NCI-H2171 treated with DMSO at 0.1 percent for 48 hours (cell line): ENCODE measurements around the gene MET.
"Not testable (repeated sequence)": the region's sequence is repeated elsewhere in the genome, so short reads cannot be mapped to it uniquely, and the experiment has no call there.

ENCODE experiments used
- DNase-seq: peaks from one replicate; lab custom pipeline; 2025; lab: John Stamatoyannopoulos, UW

The MET gene

GRCh38 chr7:116727432-116728009 lies 55.5 kb downstream of the MET start:
- no peak for DNase-seq

DNA sequence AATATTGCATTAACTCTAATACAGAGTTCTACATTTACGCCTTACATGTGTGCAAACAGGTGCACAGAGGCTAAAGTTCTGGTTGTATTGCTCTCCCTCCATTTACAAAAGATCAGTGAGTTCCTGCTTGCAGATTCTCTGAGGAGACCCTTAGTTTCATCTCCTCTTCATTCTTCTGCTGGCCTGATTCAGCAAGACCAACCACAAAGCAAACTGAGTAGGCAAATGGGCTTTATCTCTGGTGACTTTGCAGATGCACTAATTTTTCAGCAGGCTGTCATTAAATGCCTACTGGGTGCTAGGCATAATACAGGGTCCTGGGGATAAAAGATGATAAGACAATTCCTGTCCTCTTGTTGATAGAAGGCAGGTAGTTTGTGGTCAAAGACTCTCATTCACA lies 56.4 kb downstream of the MET start:
- DNase-seq, result no peak

- DNase-seq, result no peak
These were observed 58.4 kb downstream of the MET start for GRCh38 chr7:116730097-116731022.

DNA sequence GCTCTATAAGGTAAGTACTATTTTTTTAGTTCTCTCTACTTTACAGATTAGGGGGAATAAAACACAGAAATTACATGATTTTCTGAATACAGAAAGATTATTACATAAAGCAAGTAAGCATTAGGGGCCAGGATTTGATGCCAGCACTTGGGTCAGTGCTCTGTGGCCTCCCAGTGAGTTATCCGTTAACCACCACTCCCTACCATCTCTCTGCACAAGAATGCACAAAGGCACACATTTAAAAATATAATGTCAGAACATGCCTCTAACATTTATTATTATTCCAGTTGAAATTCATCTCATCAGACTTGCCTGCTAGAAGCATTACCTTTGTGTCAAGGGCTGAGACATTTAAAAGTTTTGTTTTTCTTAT lies 59.0 kb downstream of the MET start:
- DNase-seq, result no peak

- DNase-seq, result no peak
These were observed 59.7 kb downstream of the MET start for GRCh38 chr7:116731445-116732335.

DNA sequence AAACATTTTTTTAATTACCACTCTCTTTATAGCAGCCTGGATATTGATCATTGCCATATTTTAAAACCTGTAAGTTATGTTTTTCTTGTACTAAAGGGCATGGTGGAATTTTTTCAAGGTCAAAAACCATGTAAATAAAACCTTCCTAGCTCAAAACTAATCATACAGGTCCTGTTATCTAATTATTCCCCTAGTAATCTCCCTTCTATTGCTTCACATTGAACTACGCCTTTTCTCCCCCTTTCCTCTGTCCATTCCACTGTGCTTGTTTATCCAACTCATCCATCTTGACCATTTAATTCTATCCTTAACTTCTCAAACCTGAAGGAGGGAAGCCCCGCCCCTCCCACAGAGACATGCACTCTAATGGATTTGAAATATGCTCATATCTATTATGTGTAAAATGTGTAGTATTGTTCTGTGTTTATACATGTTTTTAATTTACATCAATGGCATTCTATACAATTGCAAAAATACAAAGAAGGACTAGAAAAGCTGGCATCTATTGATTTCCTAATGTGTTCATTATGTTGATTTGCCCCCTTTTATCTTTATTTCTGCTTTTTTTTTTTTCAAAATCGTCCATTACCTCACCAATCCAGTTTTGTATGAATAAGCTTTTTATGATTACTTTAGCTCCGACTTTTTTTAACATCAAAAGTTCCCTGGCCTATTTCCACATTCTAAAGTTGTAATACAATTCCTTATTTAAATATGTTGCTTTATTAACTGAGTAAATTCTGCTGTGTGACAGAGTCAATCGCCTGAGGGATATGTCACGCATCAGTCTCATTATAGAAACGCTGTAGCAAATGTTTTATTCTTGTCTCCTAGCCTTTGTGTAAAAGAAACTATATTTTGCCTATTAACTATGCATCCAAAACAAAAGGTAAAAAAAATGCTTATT lies 61.0 kb downstream of the MET start:
- DNase-seq, result no peak

GRCh38 chr7:116733924-116734580 lies 62.1 kb downstream of the MET start:
- no peak for DNase-seq

GRCh38 chr7:116734710-116735109 lies 62.7 kb downstream of the MET start:
- DNase-seq, result no peak

- no peak for DNase-seq
These were observed 65.1 kb downstream of the MET start for GRCh38 chr7:116736927-116737715.

- no peak for DNase-seq
These were observed 66.4 kb downstream of the MET start for GRCh38 chr7:116738378-116738777.

GRCh38 chr7:116739307-116739706 lies 67.3 kb downstream of the MET start:
- DNase-seq, result no peak

- DNase-seq, result no peak
These were observed 68.2 kb downstream of the MET start for GRCh38 chr7:116740231-116740630.

- DNase-seq, result no peak
These were observed 68.9 kb downstream of the MET start for GRCh38 chr7:116740755-116741462.

DNA sequence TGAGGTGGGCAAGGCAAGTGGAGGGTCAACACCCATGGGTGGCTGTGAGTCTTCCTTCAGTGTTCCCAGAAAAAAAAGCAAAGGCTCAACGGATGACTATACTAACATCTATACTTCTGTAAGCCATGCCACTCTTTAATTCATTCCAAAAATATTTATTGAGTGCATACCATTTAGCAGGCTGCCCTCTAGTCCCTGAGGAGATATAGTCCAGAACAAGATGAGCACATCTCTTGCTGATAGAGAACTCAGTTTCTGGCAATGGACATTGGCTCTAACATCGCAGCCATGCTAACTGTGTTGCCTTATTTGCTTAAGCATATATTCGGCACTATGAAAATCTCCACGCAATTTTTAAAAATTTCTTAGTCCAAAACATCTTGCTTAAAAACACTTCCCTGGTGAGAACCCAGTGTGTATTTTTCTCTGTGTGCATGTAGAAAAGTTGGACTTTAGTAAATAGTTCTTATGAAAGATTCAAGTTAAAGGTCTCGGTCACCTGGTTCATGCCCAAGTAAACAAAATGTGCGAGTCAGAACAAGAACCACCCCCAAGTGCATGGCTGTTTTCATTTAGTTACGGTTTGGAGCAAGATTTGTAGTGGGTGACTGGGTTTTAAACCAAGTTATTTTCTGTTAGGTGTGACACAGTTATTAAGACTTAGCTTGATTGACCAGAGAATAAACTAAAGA lies 69.8 kb downstream of the MET start:
- DNase-seq, result no peak

GRCh38 chr7:116742641-116743040 lies 70.6 kb downstream of the MET start:
- no peak for DNase-seq

DNA sequence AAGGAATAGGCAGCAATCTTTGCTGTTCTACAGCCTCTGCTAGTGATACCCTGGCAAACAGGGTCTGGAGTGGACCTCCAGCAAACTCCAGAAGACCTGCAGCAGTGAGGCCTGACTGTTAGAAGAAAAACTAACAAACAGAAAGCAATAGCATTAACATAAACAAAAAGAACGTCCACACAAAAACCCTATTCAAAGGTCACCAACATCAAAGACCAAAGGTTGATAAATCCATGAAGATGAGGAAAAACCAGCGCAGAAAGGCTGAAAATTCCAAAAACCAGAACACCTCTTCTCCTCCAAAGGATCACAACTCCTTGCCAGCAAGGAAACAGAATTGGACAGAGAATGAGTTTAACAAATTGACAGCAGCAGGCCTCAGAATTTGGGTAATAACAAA lies 71.8 kb downstream of the MET start:
- DNase-seq, result not testable (repeated sequence)

GRCh38 chr7:116746388-116746787 lies 74.4 kb downstream of the MET start:
- DNase-seq, result not testable (repeated sequence)

GRCh38 chr7:116751070-116751469 lies 79.1 kb downstream of the MET start:
- not testable (repeated sequence) for DNase-seq
